Measurements from ENCODE around the gene TNRC6A. TPM values are rescaled to one million over a fixed set of nuclear protein-coding genes. Genes with fewer than 3 reads are reported as not detected.

The TNRC6A gene
- total RNA-seq = 40.2 and 58.8 TPM in 2 replicates

DNA sequence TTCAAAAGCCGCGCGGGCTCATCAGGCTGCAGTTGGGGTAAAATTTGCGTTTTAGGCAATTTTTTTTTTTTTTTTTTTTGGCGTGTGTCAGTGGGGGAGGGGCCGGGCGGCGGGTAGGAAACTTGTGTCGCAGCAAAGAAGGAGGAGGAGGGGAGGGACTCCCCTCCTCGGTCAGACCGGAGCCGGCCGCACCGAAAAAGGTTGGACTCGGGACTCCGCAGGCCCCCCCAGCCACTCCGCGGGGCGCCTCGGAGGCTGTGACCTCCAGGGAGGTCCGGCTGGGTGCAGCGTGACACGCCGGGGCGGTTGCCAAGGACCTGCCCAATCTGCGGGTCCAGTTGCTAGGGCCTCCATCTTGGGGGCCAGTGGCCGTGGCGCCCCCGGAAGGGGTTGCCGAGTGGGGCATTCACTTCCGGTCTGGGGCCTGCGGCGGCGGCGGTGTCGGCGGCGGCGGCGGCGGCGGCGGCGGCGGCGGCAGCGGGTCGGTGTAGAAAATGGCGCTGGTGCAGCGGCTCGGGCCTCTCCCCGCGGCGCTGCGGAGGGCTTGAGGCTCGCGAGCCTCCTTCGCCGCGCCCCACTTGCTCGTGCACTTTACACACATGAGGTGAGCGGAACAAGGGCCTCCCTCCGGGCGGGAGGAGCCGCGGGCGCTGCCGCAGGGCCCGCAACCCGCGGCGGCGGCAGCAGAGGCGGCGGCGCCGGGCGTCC lies at the start of gene TNRC6A:
Gene TNRC6A, plus strand, starts transcription at position 409 of the 708 bp plus-strand sequence. Its CDS starts 191 bp downstream, at position 600.

DNA sequence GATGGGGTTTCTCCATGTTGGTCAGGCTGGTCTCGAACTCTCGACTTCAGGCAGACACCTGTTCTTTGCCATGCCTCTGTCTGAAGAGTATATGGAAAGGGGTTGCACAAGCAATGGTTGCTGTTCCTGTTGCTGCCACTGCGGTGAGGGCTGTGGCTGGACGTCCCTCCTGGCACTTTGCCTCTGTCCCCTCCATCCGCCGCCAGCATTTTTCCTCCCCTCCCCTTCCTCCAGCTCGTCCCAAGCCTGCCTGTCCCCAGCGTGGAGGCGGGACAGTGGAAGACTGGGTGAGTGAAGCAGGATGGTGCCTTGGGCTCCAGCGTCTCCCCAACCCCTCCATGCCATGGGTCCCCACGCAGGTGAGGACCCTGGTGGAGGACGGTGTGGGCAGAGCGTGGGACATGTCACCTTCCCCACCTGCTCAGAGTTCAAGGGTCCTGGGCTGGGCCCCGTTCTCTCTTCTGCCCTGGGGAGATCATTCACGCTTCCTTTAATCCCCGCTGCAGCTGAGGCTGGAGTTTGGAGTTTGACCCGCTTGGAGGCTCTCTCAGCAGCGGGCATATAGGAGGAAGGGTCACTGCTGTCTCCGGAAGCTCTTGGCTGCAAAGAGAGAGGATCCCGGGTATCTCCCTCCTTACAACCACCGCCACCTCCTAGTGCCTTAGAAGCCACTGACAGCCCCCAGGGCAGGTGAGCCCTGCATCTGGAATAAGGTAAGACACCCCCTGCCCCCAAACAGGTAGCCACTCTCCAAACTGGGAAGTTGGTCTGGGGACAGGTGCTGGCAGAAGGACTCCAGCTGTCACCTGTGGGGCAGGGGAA lies 116.5 kb downstream of the TNRC6A start, which contains the start of gene SLC5A11:
Gene SLC5A11, plus strand, starts transcription at position 238 of the 822 bp plus-strand sequence. CDS start 12,681 bp downstream, outside the sequence.

Other genes with a start within 250 kb of the TNRC6A start
- gene RBBP6, start 190.1 kb upstream of the TNRC6A start, total RNA-seq = 44.8 and 46.1 TPM in 2 replicates
- gene SLC5A11, start 116.3 kb downstream of the TNRC6A start, total RNA-seq = 0.38 TPM in 1 of 2 replicates, not detected in the other